ENCODE results near the gene NRP1. TPM values are rescaled to one million over a fixed set of nuclear protein-coding genes. Genes with fewer than 3 reads are reported as not detected.

The NRP1 gene
- total and polyA plus RNA-seq, 4 donors: 14.6 to 55.6 (median 37.8) TPM

GRCh38 chr10:33314811-33315561, 19.5 kb downstream of the NRP1 start:
- Histone ChIP-seq H3K4me1 (ENCODE audit: control insufficient read depth in 4 of 4, insufficient read depth in 4 of 4, low read length in 3 of 4) (peaks cover 0 to 8% (median 4%) of the 10 kb centered on the region in 4 donors), H3K27ac (ENCODE audit: low read depth in 1 of 2, low read length in 2 of 2) (no peak overlapping the region), H3K9ac (ENCODE audit: low read depth in 1 of 2, low read length in 2 of 2) (no peak overlapping the region), H3K36me3 (ENCODE audit: control insufficient read depth in 4 of 4, insufficient read depth in 3 of 4, low read depth in 1 of 4, low read length in 3 of 4) (peaks cover 0 to 3% (median 0%) of the 10 kb centered on the region in 4 donors), H3K27me3 (ENCODE audit: control insufficient read depth in 4 of 4, insufficient read depth in 4 of 4, low read length in 3 of 4) (no peaks in the 10 kb centered on the region), H3K4me3 (ENCODE audit: low read depth in 1 of 3, low read length in 3 of 3) (no peak overlapping the region), H3K9me3 (ENCODE audit: control insufficient read depth in 4 of 4, low read length in 3 of 4) (no peaks in the 10 kb centered on the region)
- DNase-seq (ENCODE audit: low spot score): no peak
- WGBS: 71% methylated on average over 5 of the region's 5 CpGs
- TF ChIP-seq ATF3 (IDR thresholded peaks at IDR 0.05) (no peak), RAD21 (IDR thresholded peaks at IDR 0.05) (no peak), JUND (IDR thresholded peaks at IDR 0.05) (no peak), EGR1 (IDR thresholded peaks at IDR 0.05; ENCODE audit: low read depth in 2 of 2) (no peak)

GRCh38 chr10:33311640-33312039, 22.8 kb downstream of the NRP1 start:
- Histone ChIP-seq H3K9me3 (ENCODE audit: control insufficient read depth in 4 of 4, low read length in 3 of 4) (no peaks in the 10 kb centered on the region), H3K4me1 (ENCODE audit: control insufficient read depth in 4 of 4, insufficient read depth in 4 of 4, low read length in 3 of 4) (peaks cover 4 to 11% (median 7%) of the 10 kb centered on the region in 4 donors), H3K27ac (ENCODE audit: low read depth in 1 of 2, low read length in 2 of 2) (no peak overlapping the region), H3K36me3 (ENCODE audit: control insufficient read depth in 4 of 4, insufficient read depth in 3 of 4, low read depth in 1 of 4, low read length in 3 of 4) (peaks cover 0 to 3% (median 0%) of the 10 kb centered on the region in 4 donors), H3K4me3 (ENCODE audit: low read depth in 1 of 3, low read length in 3 of 3) (no peak overlapping the region), H3K9ac (ENCODE audit: low read depth in 1 of 2, low read length in 2 of 2) (no peak overlapping the region), H3K27me3 (ENCODE audit: control insufficient read depth in 4 of 4, insufficient read depth in 4 of 4, low read length in 3 of 4) (no peaks in the 10 kb centered on the region)
- 80% methylated on average over 1 of the region's 1 CpG for WGBS
- TF ChIP-seq FOXA2 (IDR thresholded peaks at IDR 0.05): no peak
- TF ChIP-seq NR2F2 (IDR thresholded peaks at IDR 0.05): no peak
- TF ChIP-seq YY1 (IDR thresholded peaks at IDR 0.05): no peak
- no peak for TF ChIP-seq MAX (IDR thresholded peaks at IDR 0.05)
- no peak for TF ChIP-seq RAD21 (IDR thresholded peaks at IDR 0.05)
- no peak for TF ChIP-seq FOXA1 (IDR thresholded peaks at IDR 0.05)
- TF ChIP-seq CTCF (IDR thresholded peaks at IDR 0.05; ENCODE audit: low read depth, low read length, missing input control): no peak
- TF ChIP-seq HNF4G (IDR thresholded peaks at IDR 0.05): no peak
- TF ChIP-seq EGR1 (IDR thresholded peaks at IDR 0.05; ENCODE audit: low read depth in 2 of 2): no peak
- TF ChIP-seq TAF1 (conservative IDR thresholded peaks at IDR 0.05): no peak
- no peak for TF ChIP-seq HNF4A (conservative IDR thresholded peaks at IDR 0.05)
- TF ChIP-seq JUND (IDR thresholded peaks at IDR 0.05): no peak
- no peak for DNase-seq (ENCODE audit: low spot score)

- 88% methylated on average over 4 of the region's 4 CpGs for WGBS
- Histone ChIP-seq H3K27me3 (ENCODE audit: control insufficient read depth in 4 of 4, insufficient read depth in 4 of 4, low read length in 3 of 4) (no peaks in the 10 kb centered on the region), H3K4me1 (ENCODE audit: control insufficient read depth in 4 of 4, insufficient read depth in 4 of 4, low read length in 3 of 4) (peaks cover 4 to 10% (median 5%) of the 10 kb centered on the region in 4 donors), H3K4me3 (ENCODE audit: low read depth in 1 of 3, low read length in 3 of 3) (no peak overlapping the region), H3K36me3 (ENCODE audit: control insufficient read depth in 4 of 4, insufficient read depth in 3 of 4, low read depth in 1 of 4, low read length in 3 of 4) (peaks cover 0 to 3% (median 0%) of the 10 kb centered on the region in 4 donors), H3K9ac (ENCODE audit: low read depth in 1 of 2, low read length in 2 of 2) (no peak overlapping the region), H3K27ac (ENCODE audit: low read depth in 1 of 2, low read length in 2 of 2) (no peak overlapping the region), H3K9me3 (ENCODE audit: control insufficient read depth in 4 of 4, low read length in 3 of 4) (no peaks in the 10 kb centered on the region)
- no peak for DNase-seq (ENCODE audit: low spot score)
- TF ChIP-seq CTCF (IDR thresholded peaks at IDR 0.05; ENCODE audit: low read depth, low read length, missing input control) (no peak), GABPA (IDR thresholded peaks at IDR 0.05 in 1 of 2, conservative IDR thresholded peaks at IDR 0.05 in 1 of 2) (no peak), FOXA2 (IDR thresholded peaks at IDR 0.05) (no peak), YY1 (IDR thresholded peaks at IDR 0.05) (no peak)
These were observed 23.6 kb downstream of the NRP1 start for GRCh38 chr10:33310853-33311252.
